Activated CD4-positive, alpha-beta memory T cell treated with anti-CD3 and anti-CD28 coated beads for 36 hours (primary cell): ENCODE data around the gene CEP43. TPM values are rescaled to one million over a fixed set of nuclear protein-coding genes. Genes with fewer than 3 reads are reported as not detected.

Experiments used
- CTCF ChIA-PET: fragments of 350-600 bp; sonication (Branson Sonifier 250); formaldehyde crosslinking; loops from one replicate; lab custom pipeline; 2021; ENCODE audit warnings: antibody characterized with exemption, inconsistent platforms; lab: Charles Lee
- POLR2A ChIA-PET: fragments of 350-600 bp; sonication (Branson Sonifier 250); formaldehyde crosslinking; loops from one replicate; lab custom pipeline; 2021; ENCODE audit warnings: antibody characterized with exemption; lab: Charles Lee
- DNase-seq: peaks from one replicate; pipeline ENCODE4 v3.0.0-alpha.2; 2020
- H3K27ac Mint-ChIP-seq: one replicate; pipeline ENCODE4 v1.8.0; 2021; ENCODE audit warnings: mixed read lengths
- H3K27me3 Mint-ChIP-seq: one replicate; pipeline ENCODE4 v1.8.0; 2021; ENCODE audit warnings: mixed read lengths
- H3K36me3 Mint-ChIP-seq: one replicate; pipeline ENCODE4 v1.8.0; 2021; ENCODE audit warnings: mixed read lengths
- H3K4me1 Mint-ChIP-seq: one replicate; pipeline ENCODE4 v1.8.0; 2021; ENCODE audit warnings: low read depth, mixed read lengths
- H3K4me3 Mint-ChIP-seq: one replicate; pipeline ENCODE4 v1.8.0; 2021; ENCODE audit warnings: mild to moderate bottlenecking, mixed read lengths
- H3K9me3 Mint-ChIP-seq: one replicate; pipeline ENCODE4 v1.8.0; 2021; ENCODE audit warnings: mixed read lengths
- intact Hi-C: fragments of 100-400 bp; cut with micrococcal nuclease; formaldehyde crosslinking; loops from one replicate; pipeline ENCODE4 v1.15.1; 2023
- microRNA-seq: library from miRNA; unstranded; fragments of <30 nt; microRNA quantifications from one replicate; pipeline ENCODE4 v1.2.0, GENCODE V29; 2022; ENCODE audit warnings: borderline number of aligned reads, borderline microRNAs expressed, borderline replicate concordance
- total RNA-seq, 2 experiments: library from RNA; stranded (reverse); gene quantifications; one replicate each; pipeline ENCODE4 v1.2.3, GENCODE V29; 2021

The CEP43 gene
- total RNA-seq, 2 experiments from 2014 or later: 19.5 to 21.3 TPM

DNA sequence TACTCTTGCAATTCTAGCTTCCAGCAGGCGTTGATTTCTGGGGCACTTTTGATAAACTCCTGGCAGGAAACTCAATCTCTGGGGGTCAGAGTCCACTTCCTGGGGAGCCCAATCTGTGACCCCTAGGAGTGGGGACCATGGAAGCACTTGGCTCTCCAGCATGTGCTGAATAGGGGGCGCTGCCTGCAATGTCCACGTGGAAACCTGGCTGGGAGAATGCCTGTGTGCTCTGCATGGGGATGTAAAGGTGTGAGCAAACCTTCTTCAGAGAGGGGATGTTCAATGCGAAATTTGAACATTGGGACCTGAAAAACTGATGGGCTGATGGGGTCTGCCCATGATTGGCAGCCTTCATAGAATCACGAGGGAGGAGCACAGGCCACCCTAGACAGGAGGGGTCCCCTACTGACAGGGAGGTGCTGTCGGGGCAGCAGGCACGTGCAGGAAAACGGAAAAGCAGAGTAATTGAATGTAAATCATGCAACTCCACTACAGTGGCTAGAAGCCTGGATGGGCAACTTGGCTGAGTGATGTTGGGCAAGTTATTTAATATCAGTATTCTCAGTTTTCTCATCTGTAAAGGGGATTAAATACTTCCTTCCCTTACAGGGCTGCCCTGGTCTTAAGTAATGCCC, 47.8 kb downstream of the CEP43 start:
- POLR2A ChIA-PET: interaction anchor here (0.6 to 1.7 kb wide), 12 partner anchors 13 to 103 kb away, joined by 3 to 10 read pairs (median 4); partner anchors contain the start of genes CCR6, CEP43 and RNASET2
- Mint-ChIP-seq H3K36me3 (peaks cover 6% of the 10 kb centered on the region), H3K4me1 (peaks cover 52% of the 10 kb centered on the region), H3K9me3 (no peaks in the 10 kb centered on the region), H3K27me3 (no peaks in the 10 kb centered on the region), H3K4me3 (no peak overlapping the region), H3K27ac (peak overlapping the region; percentile 76)
- CTCF ChIA-PET: interaction anchor here (0.6 to 1.9 kb wide), 11 partner anchors 10 to 305 kb away, joined by 4 to 13 read pairs (median 7); partner anchors contain the start of gene CEP43
- no peak for DNase-seq
- intact Hi-C loops: loop anchor here (1.0 to 5.0 kb wide), 9 partner anchors 9 to 304 kb away; partner anchors contain the start of gene CEP43

DNA sequence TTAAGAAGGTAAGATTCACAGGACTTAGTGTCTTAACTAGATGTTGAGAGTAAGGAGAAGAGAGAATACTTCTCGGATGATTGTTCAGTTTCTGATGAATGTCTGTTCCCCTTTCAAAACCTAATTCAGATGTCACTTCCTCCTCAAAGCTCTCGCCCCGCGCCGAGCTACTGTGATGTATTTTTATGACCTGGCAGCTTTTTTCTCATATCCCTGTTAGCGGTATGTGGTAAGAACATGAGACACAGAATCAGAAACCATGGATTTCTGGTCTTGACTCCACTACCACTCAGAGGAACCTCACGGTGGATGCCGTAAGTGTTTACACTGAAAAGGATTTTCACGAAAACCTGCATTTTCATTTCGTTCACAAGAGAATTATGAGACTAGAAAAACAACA, 48.4 kb downstream of the CEP43 start:
- intact Hi-C loops: loop anchor here (1.0 to 5.0 kb wide), 9 partner anchors 9 to 303 kb away; partner anchors contain the start of gene CEP43
- no peaks in the 10 kb centered on the region for H3K27me3 Mint-ChIP-seq
- peaks cover 48% of the 10 kb centered on the region for H3K4me1 Mint-ChIP-seq
- peaks cover 6% of the 10 kb centered on the region for H3K36me3 Mint-ChIP-seq
- ChIA-PET POLR2A (interaction anchor here (0.6 to 1.7 kb wide), 15 partner anchors 12 to 103 kb away, joined by 3 to 10 read pairs (median 4); partner anchors contain the start of genes CCR6, CEP43 and RNASET2), CTCF (interaction anchor here (0.6 to 1.9 kb wide), 13 partner anchors 9 to 304 kb away, joined by 4 to 13 read pairs (median 6); partner anchors contain the start of gene CEP43)
- peak overlapping the region; percentile 60 for H3K4me3 Mint-ChIP-seq
- H3K9me3 Mint-ChIP-seq: no peaks in the 10 kb centered on the region
- DNase-seq: peak; percentile 88
- H3K27ac Mint-ChIP-seq: peak overlapping the region; percentile 76

Small RNA genes within 50 kb of the gene (microRNA-seq; reads per million reads assigned to microRNA genes)
- 3.1 reads per million for gene MIR3939

Other genes starting within 250 kb of the CEP43 start
- 10 to 100 TPM; 62.5 to 66.1 TPM for gene RNASET2, start 42.8 kb upstream of the CEP43 start, total RNA-seq
- 1 to 10 TPM; 5.1 to 7.4 TPM for gene CCR6, start 123.7 kb downstream of the CEP43 start, total RNA-seq
- not detected for gene GPR31, start 158.6 kb downstream of the CEP43 start, total RNA-seq